DLD1 (cell line): Measurements from ENCODE around the gene ZBTB11.
"Not testable (repeated sequence)": the region's sequence is repeated elsewhere in the genome, so short reads cannot be mapped to it uniquely, and the experiment has no call there.

Experiments
- in situ Hi-C: cut with HindIII; loops from 2 replicates; pipeline ENCODE4 v1.10.0; 2017; ENCODE audit warnings: low sequenced_read_pairs

Gene ZBTB11

GRCh38 chr3:101691685-101692671 is 15.0 kb upstream of the ZBTB11 start:
- in situ Hi-C loops, result not testable (repeated sequence)

GRCh38 chr3:101690972-101691371 is 14.0 kb upstream of the ZBTB11 start:
- in situ Hi-C loops, result no loop called here

- in situ Hi-C loops, result no loop called here
These were observed 12.4 kb upstream of the ZBTB11 start for GRCh38 chr3:101689286-101689685.

- in situ Hi-C loops, result no loop called here
These were observed 10.4 kb upstream of the ZBTB11 start for GRCh38 chr3:101687142-101687931.

GRCh38 chr3:101685870-101686307 is 9.0 kb upstream of the ZBTB11 start:
- in situ Hi-C loops, result no loop called here

- in situ Hi-C loops, result no loop called here
These were observed 8.1 kb upstream of the ZBTB11 start for GRCh38 chr3:101685050-101685400.

- in situ Hi-C loops, result no loop called here
These were observed 3.5 kb upstream of the ZBTB11 start for GRCh38 chr3:101680466-101680865.

GRCh38 chr3:101678837-101679236 is 1.9 kb upstream of the ZBTB11 start:
- in situ Hi-C loops, result not testable (repeated sequence)

GRCh38 chr3:101677436-101678286 is 729 bp upstream of the ZBTB11 start:
- in situ Hi-C loops, result no loop called here

- in situ Hi-C loops, result no loop called here
These were observed 642 bp downstream of the ZBTB11 start for GRCh38 chr3:101676216-101676764.

- in situ Hi-C loops, result no loop called here
These were observed 1.2 kb downstream of the ZBTB11 start for GRCh38 chr3:101675709-101676215.

GRCh38 chr3:101674518-101674917 is 2.4 kb downstream of the ZBTB11 start:
- in situ Hi-C loops, result no loop called here

GRCh38 chr3:101673953-101674352 is 3.0 kb downstream of the ZBTB11 start:
- in situ Hi-C loops, result no loop called here

- in situ Hi-C loops, result no loop called here
These were observed 5.9 kb downstream of the ZBTB11 start for GRCh38 chr3:101671014-101671413.

- in situ Hi-C loops, result no loop called here
These were observed 9.1 kb downstream of the ZBTB11 start for GRCh38 chr3:101667844-101668243.

GRCh38 chr3:101667331-101667730 is 9.6 kb downstream of the ZBTB11 start:
- in situ Hi-C loops, result no loop called here

- in situ Hi-C loops, result no loop called here
These were observed 11.1 kb downstream of the ZBTB11 start for GRCh38 chr3:101665851-101666250.

GRCh38 chr3:101665357-101665756 is 11.6 kb downstream of the ZBTB11 start:
- in situ Hi-C loops, result no loop called here

GRCh38 chr3:101660714-101661113 is 16.2 kb downstream of the ZBTB11 start:
- in situ Hi-C loops, result no loop called here

- in situ Hi-C loops, result no loop called here
These were observed 20.3 kb downstream of the ZBTB11 start for GRCh38 chr3:101656651-101657050.
